Nephron progenitor cell (in vitro differentiated cells): ENCODE data around the gene FKRP.
"Not testable (repeated sequence)": the region's sequence is repeated elsewhere in the genome, so short reads cannot be mapped to it uniquely, and the experiment has no call there.

Experiments used
- DNase-seq: peaks from one replicate; pipeline ENCODE4 v3.0.0; 2021
- H3K27ac Mint-ChIP-seq: 2 replicates; pipeline ENCODE4 v1.8.0; 2021; ENCODE audit warnings: mild to moderate bottlenecking, moderate library complexity, mixed read lengths
- H3K27me3 Mint-ChIP-seq: 2 replicates; pipeline ENCODE4 v1.8.0; 2021; ENCODE audit warnings: mild to moderate bottlenecking, low read depth, mixed read lengths; ENCODE audit not compliant: poor library complexity
- H3K36me3 Mint-ChIP-seq: 2 replicates; pipeline ENCODE4 v1.8.0; 2021; ENCODE audit warnings: low read depth, mixed read lengths
- H3K4me1 Mint-ChIP-seq: 2 replicates; pipeline ENCODE4 v1.8.0; 2021; ENCODE audit warnings: mixed read lengths
- H3K4me3 Mint-ChIP-seq: 2 replicates; pipeline ENCODE4 v1.8.0; 2021; ENCODE audit warnings: mild to moderate bottlenecking, moderate library complexity, mixed read lengths
- H3K9me3 Mint-ChIP-seq: 2 replicates; pipeline ENCODE4 v1.8.0; 2021; ENCODE audit warnings: mild to moderate bottlenecking, moderate library complexity, mixed read lengths
- TF ChIP-seq, protein P1 (sequence below): fragments of 200-600 bp; sonication (generic); IDR thresholded peaks from 2 replicates; pipeline ENCODE4 v1.5.0; 2021; ENCODE audit warnings: antibody characterized with exemption

Gene FKRP

DNA sequence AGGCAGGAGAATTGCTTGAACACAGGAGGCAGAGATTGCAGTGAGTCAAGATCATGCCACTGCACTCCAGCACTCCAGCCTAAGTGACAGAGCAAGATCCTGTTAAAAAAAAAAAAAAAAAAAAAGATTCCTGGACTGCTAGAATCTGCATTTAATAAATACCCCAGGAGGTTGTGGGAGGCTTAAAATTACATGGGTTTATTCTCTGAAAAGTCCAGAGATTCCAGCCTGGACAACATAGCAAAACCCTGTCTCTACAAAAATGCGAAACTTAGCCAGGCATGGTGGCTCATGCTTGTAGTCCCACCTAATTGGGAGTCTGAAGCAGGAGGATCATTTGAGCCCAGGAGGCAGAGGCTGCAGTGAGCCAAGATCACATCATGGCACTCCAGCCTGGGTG, 52.0 kb downstream of the FKRP start:
- H3K9me3 Mint-ChIP-seq: no peaks in the 10 kb centered on the region
- DNase-seq: no peak
- TF ChIP-seq, protein P1, sequence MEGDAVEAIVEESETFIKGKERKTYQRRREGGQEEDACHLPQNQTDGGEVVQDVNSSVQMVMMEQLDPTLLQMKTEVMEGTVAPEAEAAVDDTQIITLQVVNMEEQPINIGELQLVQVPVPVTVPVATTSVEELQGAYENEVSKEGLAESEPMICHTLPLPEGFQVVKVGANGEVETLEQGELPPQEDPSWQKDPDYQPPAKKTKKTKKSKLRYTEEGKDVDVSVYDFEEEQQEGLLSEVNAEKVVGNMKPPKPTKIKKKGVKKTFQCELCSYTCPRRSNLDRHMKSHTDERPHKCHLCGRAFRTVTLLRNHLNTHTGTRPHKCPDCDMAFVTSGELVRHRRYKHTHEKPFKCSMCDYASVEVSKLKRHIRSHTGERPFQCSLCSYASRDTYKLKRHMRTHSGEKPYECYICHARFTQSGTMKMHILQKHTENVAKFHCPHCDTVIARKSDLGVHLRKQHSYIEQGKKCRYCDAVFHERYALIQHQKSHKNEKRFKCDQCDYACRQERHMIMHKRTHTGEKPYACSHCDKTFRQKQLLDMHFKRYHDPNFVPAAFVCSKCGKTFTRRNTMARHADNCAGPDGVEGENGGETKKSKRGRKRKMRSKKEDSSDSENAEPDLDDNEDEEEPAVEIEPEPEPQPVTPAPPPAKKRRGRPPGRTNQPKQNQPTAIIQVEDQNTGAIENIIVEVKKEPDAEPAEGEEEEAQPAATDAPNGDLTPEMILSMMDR: no peak
- no peak overlapping the region for H3K27ac Mint-ChIP-seq
- H3K4me1 Mint-ChIP-seq: peaks cover 25% of the 10 kb centered on the region
- no peak overlapping the region for H3K4me3 Mint-ChIP-seq
- H3K27me3 Mint-ChIP-seq: no peaks in the 10 kb centered on the region
- H3K36me3 Mint-ChIP-seq: no peaks in the 10 kb centered on the region

DNA sequence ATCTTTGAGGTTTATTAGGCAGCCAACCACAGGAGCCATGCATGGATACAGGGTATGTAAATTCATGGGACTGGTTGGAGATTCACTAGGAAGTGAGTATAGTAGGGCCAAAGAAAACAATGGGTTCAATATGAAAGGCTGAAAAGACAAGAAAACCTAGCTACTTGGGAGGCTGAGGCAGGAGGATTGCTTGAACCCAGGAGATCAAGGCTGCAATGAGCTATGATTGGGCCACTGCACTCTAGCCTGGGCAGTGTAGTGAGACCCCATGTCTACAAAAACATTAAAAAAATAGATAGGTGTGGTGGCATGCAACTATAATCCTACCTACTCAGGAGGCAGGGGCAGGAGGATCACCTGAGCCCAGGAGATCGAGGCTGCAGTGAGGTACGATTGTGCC, 52.9 kb downstream of the FKRP start:
- Mint-ChIP-seq H3K27me3 (no peaks in the 10 kb centered on the region), H3K27ac (no peak overlapping the region), H3K36me3 (no peaks in the 10 kb centered on the region), H3K9me3 (no peaks in the 10 kb centered on the region), H3K4me3 (no peak overlapping the region), H3K4me1 (peaks cover 17% of the 10 kb centered on the region)
- DNase-seq: no peak
- TF ChIP-seq, protein P1: no peak

DNA sequence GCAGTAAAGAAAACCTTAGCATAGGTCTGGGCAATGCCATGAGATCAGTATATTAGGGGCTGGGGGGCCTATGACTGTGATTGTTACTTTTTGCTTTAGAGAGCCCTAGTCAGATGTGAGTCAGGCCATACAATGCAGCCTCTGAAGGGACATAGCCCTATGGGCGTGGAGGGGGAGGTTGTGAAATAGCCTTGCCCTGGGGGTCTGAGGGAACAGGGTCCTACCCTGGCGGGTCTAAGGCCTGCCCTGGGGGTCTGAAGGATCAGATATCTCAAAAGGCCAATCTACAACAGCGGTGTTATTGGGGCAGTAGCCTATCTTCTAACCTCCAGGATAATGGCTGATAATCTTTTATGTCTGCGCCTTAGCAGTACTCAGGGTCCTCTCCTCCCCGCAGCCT, 56.3 kb downstream of the FKRP start:
- peaks cover 4% of the 10 kb centered on the region for H3K9me3 Mint-ChIP-seq
- TF ChIP-seq, protein P1: no peak
- no peaks in the 10 kb centered on the region for H3K36me3 Mint-ChIP-seq
- peaks cover 15% of the 10 kb centered on the region for H3K4me1 Mint-ChIP-seq
- no peak for DNase-seq
- no peak overlapping the region for H3K27ac Mint-ChIP-seq
- no peaks in the 10 kb centered on the region for H3K27me3 Mint-ChIP-seq
- H3K4me3 Mint-ChIP-seq: no peak overlapping the region

DNA sequence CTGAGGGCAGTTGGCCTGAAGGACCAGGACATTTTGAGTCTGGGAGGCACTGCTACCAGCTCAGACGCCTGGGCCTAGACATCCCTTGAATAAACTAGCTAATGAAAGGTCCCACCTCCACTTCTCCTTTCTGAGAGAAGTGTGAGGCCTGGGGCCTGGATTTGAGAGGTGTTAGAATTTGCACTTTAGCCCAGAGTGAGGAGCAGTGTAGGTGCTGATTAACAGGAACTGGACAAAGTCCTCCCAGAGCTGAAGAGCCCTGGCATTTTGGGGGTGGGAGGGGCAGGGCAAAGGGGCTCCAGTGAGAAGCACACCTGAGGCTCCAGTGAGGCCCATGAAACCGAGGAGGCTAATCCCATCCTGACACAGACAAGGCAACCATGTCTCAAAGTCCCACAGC, 57.7 kb downstream of the FKRP start:
- peaks cover 4% of the 10 kb centered on the region for H3K9me3 Mint-ChIP-seq
- no peaks in the 10 kb centered on the region for H3K36me3 Mint-ChIP-seq
- TF ChIP-seq, protein P1: no peak
- peaks cover 7% of the 10 kb centered on the region for H3K4me1 Mint-ChIP-seq
- H3K4me3 Mint-ChIP-seq: no peak overlapping the region
- H3K27me3 Mint-ChIP-seq: no peaks in the 10 kb centered on the region
- no peak for DNase-seq
- H3K27ac Mint-ChIP-seq: no peak overlapping the region

DNA sequence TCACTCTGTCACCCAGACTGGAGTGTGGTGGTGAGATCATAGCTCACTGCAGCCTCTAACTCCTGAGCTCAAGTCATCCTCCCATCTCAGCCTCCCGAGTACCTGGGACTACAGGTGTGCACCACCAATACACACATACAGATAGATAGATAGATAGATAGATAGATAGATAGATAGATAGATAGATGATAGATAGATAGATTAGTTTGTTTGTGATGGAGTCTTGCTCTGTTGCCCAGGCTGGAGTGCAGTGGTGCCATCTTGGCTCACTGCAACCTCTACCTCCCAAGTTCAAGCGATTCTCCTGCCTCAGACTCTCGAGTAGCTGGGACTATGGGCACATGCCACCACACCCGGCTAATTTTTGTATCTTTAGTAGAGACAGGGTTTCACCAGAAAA, 58.6 kb downstream of the FKRP start:
- not testable (repeated sequence) for H3K9me3 Mint-ChIP-seq, H3K27ac Mint-ChIP-seq, H3K36me3 Mint-ChIP-seq, DNase-seq, H3K27me3 Mint-ChIP-seq, H3K4me1 Mint-ChIP-seq, H3K4me3 Mint-ChIP-seq

DNA sequence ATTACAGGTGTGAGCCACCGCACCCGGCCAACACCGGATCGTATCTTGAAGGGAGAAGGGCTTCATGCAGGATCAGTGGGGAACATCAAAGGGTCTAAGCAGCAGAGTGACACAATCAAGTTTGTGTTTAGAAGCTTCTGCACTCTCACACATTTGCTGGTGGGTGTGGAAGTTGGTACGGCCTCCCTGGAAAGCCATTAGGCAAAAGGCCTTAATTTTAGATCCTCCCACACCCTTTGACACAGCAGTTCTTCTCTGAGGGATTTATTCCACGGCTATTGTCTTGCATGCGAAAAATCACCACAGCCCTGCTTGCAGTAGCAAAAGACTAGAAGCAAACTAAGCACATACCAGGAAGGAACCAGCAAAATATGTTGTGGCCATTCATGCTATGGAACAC, 60.8 kb downstream of the FKRP start:
- no peak for DNase-seq
- H3K4me3 Mint-ChIP-seq: no peak overlapping the region
- peaks cover 6% of the 10 kb centered on the region for H3K4me1 Mint-ChIP-seq
- peaks cover 4% of the 10 kb centered on the region for H3K9me3 Mint-ChIP-seq
- H3K27ac Mint-ChIP-seq: no peak overlapping the region
- no peaks in the 10 kb centered on the region for H3K36me3 Mint-ChIP-seq
- TF ChIP-seq, protein P1: no peak
- H3K27me3 Mint-ChIP-seq: no peaks in the 10 kb centered on the region
